Brain pericyte (primary cell): Measurements from ENCODE around the gene HSP90AB1.

Experiments used
- DNase-seq: peaks from one replicate; pipeline ENCODE4 v3.0.0-alpha.2; 2012; ENCODE audit warnings: low read depth, low spot score

The HSP90AB1 gene

GRCh38 chr6:44235269-44235668 lies 11.6 kb upstream of the HSP90AB1 start:
- no peak for DNase-seq

DNA sequence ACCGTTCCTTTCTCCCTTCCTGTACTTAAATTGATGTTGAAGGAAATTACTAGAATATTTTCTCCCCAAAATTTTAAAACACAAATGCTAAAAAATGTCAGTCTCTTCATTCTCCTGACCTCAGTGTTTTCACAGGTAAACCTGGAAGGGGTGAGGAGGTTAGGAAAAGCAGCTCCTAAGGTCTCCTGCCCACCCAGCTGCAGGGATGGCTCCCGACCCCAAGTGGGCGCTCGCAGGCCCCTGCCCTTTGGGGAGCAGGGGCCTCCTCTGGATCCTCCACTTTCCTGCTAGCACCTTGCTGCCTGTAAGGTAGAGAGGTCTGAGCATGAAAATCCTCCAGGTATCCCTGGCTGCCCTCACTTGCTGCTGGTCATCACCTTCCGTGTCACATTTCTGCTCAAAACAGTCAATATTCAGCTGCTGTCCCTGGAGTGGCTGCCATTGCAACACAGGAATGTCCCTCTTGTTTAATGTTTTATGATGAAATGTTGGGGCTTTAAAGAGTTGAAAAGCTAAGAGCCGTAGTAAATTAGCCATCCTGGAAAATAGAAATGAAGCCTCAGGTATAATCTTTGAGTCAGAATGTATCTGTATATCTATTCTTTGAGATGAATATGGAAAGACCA lies 10.9 kb upstream of the HSP90AB1 start:
- no peak for DNase-seq

DNA sequence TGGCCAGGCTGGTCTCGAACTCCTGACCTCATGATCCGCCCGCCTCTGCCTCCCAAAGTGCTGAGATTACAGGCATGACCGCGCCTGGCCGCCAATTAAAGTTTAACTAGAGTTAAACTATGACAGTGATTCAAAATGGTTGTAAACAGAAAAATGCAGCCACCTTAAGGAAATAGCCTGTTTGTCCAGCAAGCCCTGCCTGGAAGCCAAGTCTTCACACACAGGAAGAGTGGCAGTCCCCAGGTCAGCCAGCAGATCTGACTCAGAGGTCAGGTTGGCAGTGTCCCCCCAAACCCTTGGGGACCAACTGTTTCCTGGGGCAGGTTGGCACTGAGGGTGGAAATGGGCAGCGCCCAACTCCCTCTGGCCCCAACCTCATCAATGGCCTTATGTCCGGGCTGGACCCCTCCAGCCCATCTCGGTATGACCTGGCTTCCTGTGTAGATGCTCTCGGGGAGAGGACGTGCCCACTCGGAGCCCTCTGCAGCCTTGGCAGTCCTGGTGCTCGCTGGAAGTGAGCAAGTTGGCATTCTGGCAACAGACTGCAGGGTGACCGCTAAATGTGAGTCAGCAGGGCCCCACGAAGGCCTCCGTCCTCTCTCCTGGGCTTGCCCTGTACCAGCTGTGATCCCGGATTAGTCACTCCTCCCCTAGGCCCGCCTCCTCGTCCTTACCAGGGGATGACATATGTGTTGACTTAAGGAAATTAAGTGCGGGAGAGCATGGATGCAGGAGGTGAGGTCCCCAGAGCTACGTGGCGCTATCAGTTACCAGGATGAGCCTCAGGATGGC lies 9.7 kb upstream of the HSP90AB1 start:
- no peak for DNase-seq

- DNase-seq, result no peak
Measured at GRCh38 chr6:44237813-44238433, 9.0 kb upstream of the HSP90AB1 start.

- DNase-seq, result no peak
Measured at GRCh38 chr6:44238687-44239350, 8.1 kb upstream of the HSP90AB1 start.

DNA sequence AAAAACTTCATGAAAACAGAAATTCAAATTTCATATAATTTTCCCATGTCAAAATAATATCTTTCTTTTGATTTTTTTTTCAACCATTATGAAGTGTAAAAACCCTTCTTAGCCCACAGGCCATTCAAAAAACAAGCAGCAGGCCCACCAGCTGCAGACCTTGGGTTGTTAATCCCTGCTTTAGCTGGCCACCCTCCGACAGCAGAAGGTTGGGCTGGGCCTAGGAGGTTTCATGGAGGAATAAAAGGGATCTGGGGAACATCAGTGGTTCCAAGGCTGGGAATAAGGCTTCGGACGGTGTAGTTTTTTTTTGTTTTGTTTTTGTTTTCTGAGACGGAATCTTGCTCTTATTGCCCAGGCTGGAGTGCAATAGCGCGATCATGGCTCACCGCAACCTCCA lies 3.6 kb upstream of the HSP90AB1 start:
- no peak for DNase-seq

GRCh38 chr6:44245391-44245911 lies 1.4 kb upstream of the HSP90AB1 start:
- DNase-seq, result no peak

GRCh38 chr6:44245912-44246662 lies 814 bp upstream of the HSP90AB1 start:
- no peak for DNase-seq

DNA sequence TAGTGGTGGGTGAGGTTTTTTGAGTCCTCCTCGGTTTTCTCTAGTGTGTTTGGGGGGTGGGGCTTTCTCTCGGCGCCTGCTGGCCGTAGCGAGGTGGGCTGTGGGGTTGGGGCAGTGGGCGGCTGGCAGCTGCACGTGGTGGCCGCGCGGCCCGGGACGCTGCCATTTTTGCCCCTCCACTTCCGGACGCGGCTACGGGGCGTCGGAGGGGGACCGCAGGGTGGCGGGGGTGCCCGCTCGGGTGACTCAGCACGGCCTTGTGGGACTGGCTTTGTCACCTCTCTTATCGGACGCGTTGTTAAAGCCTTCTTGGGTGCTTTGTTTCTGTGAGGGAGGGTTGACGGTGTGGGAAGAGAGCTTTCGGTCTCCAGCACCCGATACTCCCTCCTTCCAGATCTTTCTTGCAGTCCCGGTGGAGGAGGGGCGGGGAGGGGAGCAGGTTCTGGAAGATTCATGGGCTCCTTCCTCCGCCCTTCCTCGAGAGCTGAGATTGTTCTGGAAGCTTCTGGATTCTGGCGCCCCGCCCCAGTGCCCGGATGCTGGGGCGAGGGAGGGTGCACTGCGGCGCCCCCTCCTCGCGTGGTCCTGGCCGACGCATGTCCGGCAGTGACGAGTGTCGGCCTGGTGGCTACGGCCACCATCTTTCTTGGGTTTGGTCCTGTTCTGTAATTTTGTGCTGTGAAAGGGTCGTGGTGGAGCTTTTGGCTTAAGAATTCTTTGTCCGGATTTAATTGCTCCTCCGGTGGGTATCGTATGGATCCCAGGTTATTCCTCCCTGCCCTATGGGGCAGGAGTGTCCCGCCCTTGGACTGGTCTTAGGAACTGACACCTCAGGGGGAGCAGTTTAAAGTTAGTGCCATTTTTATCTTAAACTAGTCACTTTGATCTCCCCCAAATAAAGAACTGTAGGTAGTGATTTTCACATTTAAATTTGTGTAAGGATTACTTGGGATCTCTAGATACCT lies 719 bp downstream of the HSP90AB1 start:
- DNase-seq, result no peak

GRCh38 chr6:44248579-44248978 lies 1.7 kb downstream of the HSP90AB1 start:
- DNase-seq, result no peak

DNA sequence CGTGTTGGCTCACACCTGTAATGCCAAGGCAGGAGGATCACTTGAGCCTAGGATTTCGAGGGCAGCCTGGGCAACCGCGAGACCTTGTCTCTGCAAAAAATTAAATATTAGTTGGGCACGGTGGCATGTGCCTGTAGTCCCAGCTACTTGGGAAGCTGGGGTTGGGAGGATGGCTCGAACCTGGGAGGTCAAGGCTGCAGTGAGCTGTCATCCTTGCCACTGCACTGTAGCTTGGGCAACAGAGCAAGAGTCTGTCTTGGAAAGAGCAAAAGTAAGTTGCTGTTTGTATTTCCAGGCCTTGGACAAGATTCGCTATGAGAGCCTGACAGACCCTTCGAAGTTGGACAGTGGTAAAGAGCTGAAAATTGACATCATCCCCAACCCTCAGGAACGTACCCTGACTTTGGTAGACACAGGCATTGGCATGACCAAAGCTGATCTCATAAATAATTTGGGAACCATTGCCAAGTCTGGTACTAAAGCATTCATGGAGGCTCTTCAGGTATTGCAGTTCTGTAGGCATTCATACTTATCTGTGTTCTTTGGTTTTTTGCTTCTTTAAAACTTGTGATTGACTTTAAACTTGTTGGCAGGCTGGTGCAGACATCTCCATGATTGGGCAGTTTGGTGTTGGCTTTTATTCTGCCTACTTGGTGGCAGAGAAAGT lies 2.3 kb downstream of the HSP90AB1 start:
- no peak for DNase-seq

GRCh38 chr6:44250067-44250717 lies 3.3 kb downstream of the HSP90AB1 start:
- no peak for DNase-seq

- DNase-seq, result no peak
Measured at GRCh38 chr6:44250718-44251123, 3.8 kb downstream of the HSP90AB1 start.

DNA sequence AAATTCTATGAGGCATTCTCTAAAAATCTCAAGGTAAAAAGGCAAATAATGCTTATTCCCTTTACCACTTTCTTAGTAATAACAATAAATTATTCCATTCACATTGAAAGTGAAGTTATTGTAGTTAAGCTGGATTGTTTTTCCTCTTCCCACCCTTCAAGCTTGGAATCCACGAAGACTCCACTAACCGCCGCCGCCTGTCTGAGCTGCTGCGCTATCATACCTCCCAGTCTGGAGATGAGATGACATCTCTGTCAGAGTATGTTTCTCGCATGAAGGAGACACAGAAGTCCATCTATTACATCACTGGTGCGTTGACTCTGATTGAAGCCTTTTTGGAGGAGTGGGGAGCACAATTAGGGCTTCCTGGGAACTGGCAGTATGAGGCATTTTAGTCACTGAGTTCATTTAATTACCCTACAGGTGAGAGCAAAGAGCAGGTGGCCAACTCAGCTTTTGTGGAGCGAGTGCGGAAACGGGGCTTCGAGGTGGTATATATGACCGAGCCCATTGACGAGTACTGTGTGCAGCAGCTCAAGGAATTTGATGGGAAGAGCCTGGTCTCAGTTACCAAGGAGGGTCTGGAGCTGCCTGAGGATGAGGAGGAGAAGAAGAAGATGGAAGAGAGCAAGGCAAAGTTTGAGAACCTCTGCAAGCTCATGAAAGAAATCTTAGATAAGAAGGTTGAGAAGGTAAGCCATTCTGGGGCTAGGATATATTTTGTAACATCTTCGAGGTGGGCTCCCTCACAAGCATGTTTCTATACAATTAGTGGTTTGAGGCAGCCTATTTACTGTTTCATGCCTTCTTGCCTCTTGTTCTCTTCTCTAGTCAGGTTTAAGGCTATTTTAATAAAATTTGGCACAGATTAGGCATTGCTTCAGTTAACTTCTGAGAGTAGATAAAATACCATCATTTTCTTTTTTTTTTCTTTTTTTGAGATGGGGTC lies 4.9 kb downstream of the HSP90AB1 start:
- no peak for DNase-seq

DNA sequence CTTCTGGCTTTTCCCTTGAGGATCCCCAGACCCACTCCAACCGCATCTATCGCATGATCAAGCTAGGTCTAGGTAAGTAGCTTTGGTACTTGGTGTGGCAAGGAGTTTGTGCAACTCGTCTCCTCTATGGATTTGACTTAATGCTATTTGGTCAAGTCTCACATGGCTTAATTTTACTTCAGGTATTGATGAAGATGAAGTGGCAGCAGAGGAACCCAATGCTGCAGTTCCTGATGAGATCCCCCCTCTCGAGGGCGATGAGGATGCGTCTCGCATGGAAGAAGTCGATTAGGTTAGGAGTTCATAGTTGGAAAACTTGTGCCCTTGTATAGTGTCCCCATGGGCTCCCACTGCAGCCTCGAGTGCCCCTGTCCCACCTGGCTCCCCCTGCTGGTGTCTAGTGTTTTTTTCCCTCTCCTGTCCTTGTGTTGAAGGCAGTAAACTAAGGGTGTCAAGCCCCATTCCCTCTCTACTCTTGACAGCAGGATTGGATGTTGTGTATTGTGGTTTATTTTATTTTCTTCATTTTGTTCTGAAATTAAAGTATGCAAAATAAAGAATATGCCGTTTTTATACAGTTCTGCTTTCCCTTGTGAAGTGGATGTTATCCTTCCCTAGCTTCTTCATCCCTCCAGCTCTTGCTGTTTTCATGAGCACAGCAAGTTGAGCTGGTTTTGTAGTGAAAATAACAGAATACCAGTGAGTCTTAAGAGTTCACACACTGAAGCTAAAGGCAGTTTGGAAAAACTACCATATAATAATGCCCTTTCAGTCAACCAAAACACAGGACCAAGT lies 6.6 kb downstream of the HSP90AB1 start:
- DNase-seq, result no peak

DNA sequence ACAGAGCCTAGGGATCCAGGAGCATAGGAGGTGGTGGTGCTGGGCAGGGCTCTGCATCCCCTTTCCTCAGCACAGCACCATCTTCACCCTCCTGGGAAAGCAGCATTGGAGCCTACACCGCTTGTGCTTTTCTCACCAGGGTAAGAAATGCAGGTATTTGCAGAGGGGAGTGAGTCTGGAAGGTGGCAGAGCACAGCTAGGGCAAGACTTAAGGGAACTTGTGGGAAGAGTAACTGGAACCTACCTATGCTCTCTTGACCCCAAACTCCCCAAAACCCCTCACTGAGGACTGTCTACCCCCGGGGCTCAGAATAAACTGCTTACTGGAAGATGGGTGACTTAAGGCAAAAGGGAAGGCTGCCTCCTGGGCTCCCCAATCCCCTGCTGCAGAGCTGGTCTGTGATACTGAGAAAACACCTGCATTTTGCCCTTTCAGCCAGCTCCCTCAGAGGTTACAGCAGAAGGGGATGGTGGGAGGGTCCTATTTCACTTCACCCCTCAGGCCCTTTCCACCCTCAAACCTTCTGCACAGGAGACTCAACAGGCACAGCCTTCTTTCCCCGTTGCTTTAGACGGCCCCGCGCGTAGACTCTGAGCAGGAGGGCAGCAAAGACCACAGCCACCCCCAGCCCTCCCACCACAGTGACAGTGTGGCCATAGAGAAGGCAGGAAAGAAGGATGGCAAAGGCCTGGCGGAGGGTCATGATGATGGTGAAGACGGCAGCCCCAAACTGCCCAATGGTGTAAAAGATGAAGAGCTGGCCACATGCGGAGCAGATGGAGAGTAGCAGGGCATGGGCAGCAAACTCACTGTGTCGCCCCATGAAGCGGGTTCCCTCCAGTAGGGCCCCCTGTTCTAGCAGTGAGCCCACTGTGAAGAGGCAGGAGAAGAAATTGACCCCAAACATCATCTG lies 7.5 kb downstream of the HSP90AB1 start:
- no peak for DNase-seq
